IMR-90 (cell line): Measurements from ENCODE around the gene SF3A1. TPM values are rescaled to one million over a fixed set of nuclear protein-coding genes. Genes with fewer than 3 reads are reported as not detected.

Experiments
- ATAC-seq: fragments of 200-7000 bp; cut with Tn5 transposase; 2 replicates; pipeline ENCODE4 v1.9.1; 2020; ENCODE audit warnings: low read depth, mild to moderate bottlenecking, moderate library complexity
- BruUV-seq: library from RNA; stranded (reverse); fragments of 400-500 nt; replicated peaks from 2 replicates; lab custom pipeline; 2021; lab: Mats Ljungman, UMichigan
- CTCF ChIA-PET: fragments of 300-600 bp; formaldehyde crosslinking; extraction: SDS; loops from one replicate; lab custom pipeline; 2021; ENCODE audit warnings: antibody characterized with exemption; lab: Yijun Ruan, JAX
- POLR2A ChIA-PET: fragments of 300-600 bp; sonication (Branson Sonifier 250); formaldehyde crosslinking; loops from one replicate; lab custom pipeline; 2022; ENCODE audit warnings: antibody characterized with exemption; ENCODE audit not compliant: unreplicated experiment; lab: Charles Lee
- DNase-seq: peaks from one replicate; pipeline ENCODE4 v3.0.0; 2013
- H2AFZ ChIP-seq: replicated peaks from 2 replicates; pipeline ENCODE3; 2013; ENCODE audit warnings: low read length, mild to moderate bottlenecking; ENCODE audit not compliant: poor library complexity
- H2AK5ac ChIP-seq: 2 replicates; pipeline ENCODE4 v1.6.1; 2013; ENCODE audit warnings: low read depth, low read length, inconsistent platforms
- H2AK9ac ChIP-seq: replicated peaks from 2 replicates; pipeline ENCODE3; 2013; ENCODE audit warnings: mild to moderate bottlenecking, low read depth, low read length, moderate library complexity; ENCODE audit not compliant: poor library complexity
- H2BK120ac ChIP-seq: 2 replicates; pipeline ENCODE4 v1.6.1; 2013; ENCODE audit warnings: low read depth, low read length, inconsistent platforms
- H2BK15ac ChIP-seq: 3 replicates; pipeline ENCODE4 v1.6.1; 2013; ENCODE audit warnings: low read depth, low read length, inconsistent platforms
- H2BK20ac ChIP-seq: 2 replicates; pipeline ENCODE4 v1.6.1; 2013; ENCODE audit warnings: low read depth, mild to moderate bottlenecking, inconsistent platforms, low read length, moderate library complexity
- H2BK5ac ChIP-seq: 2 replicates; pipeline ENCODE4 v1.6.1; 2013; ENCODE audit warnings: mild to moderate bottlenecking, low read depth, low read length, inconsistent platforms; ENCODE audit not compliant: poor library complexity, severe bottlenecking
- H3K14ac ChIP-seq: replicated peaks from 2 replicates; pipeline ENCODE4 v1.6.1; 2013; ENCODE audit warnings: low read depth, low read length, inconsistent platforms
- H3K18ac ChIP-seq: 2 replicates; pipeline ENCODE4 v1.6.1; 2013; ENCODE audit warnings: low read depth, low read length, control low read depth
- H3K23ac ChIP-seq: 2 replicates; pipeline ENCODE4 v1.6.1; 2013; ENCODE audit warnings: low read depth, low read length, inconsistent platforms
- H3K27ac ChIP-seq: 2 replicates; pipeline ENCODE4 v1.5.1; 2013; ENCODE audit warnings: mild to moderate bottlenecking, control low read depth, low read length; ENCODE audit not compliant: insufficient read depth
- H3K27me3 ChIP-seq: 2 replicates; pipeline ENCODE4 v1.6.1; 2013; ENCODE audit warnings: low read length; ENCODE audit not compliant: control insufficient read depth, insufficient read depth
- H3K36me3 ChIP-seq: 2 replicates; pipeline ENCODE4 v1.6.1; 2013; ENCODE audit warnings: low read length, mixed read lengths; ENCODE audit not compliant: control insufficient read depth, insufficient read depth
- H3K4ac ChIP-seq: 2 replicates; pipeline ENCODE4 v1.6.1; 2013; ENCODE audit warnings: low read depth, low read length, inconsistent platforms
- H3K4me1 ChIP-seq: 2 replicates; pipeline ENCODE4 v1.6.1; 2013; ENCODE audit warnings: low read length, mixed read lengths; ENCODE audit not compliant: control insufficient read depth, insufficient read depth
- H3K4me2 ChIP-seq: 2 replicates; pipeline ENCODE4 v1.6.1; 2013; ENCODE audit warnings: low read depth, mild to moderate bottlenecking, control low read depth, low read length, moderate library complexity
- H3K4me3 ChIP-seq: 2 replicates; pipeline ENCODE4 v1.5.1; 2013; ENCODE audit warnings: low read depth, mild to moderate bottlenecking, control low read depth, low read length, moderate library complexity; ENCODE audit not compliant: insufficient read depth
- H3K56ac ChIP-seq: 2 replicates; pipeline ENCODE4 v1.6.1; 2013; ENCODE audit warnings: low read length, inconsistent platforms; ENCODE audit not compliant: insufficient read depth; ENCODE audit errors: extremely low read depth
- H3K79me1 ChIP-seq, 2 experiments: 2 replicates each; pipeline ENCODE4 v1.6.1; 2013; ENCODE audit warnings: low read length in 2 of 2, inconsistent platforms in 1 of 2, low read depth in 1 of 2
- H3K9ac ChIP-seq: 2 replicates; pipeline ENCODE4 v1.6.1; 2013; ENCODE audit warnings: low read depth, low read length, control low read depth
- H3K9me1 ChIP-seq: 2 replicates; pipeline ENCODE4 v1.6.1; 2013; ENCODE audit warnings: low read length, inconsistent platforms; ENCODE audit not compliant: insufficient read depth
- H3K9me3 ChIP-seq: 2 replicates; pipeline ENCODE4 v1.6.1; 2013; ENCODE audit warnings: low read length; ENCODE audit not compliant: control insufficient read depth, insufficient read depth
- H4K20me1 ChIP-seq: 2 replicates; pipeline ENCODE4 v1.6.1; 2013; ENCODE audit warnings: low read length, inconsistent platforms; ENCODE audit not compliant: insufficient read depth
- H4K5ac ChIP-seq: 2 replicates; pipeline ENCODE4 v1.6.1; 2013; ENCODE audit warnings: mild to moderate bottlenecking, low read depth, low read length, control low read depth
- H4K8ac ChIP-seq, 2 experiments: 2 replicates each; pipeline ENCODE4 v1.6.1; 2013; ENCODE audit warnings: low read depth in 2 of 2, low read length in 2 of 2, control low read depth in 1 of 2, inconsistent platforms in 1 of 2
- H4K91ac ChIP-seq: 2 replicates; pipeline ENCODE4 v1.6.1; 2013; ENCODE audit warnings: low read depth, low read length, inconsistent platforms; ENCODE audit not compliant: insufficient read depth
- CEBPB ChIP-seq: IDR thresholded peaks from 2 replicates; pipeline ENCODE4 v1.6.1; 2012; ENCODE audit warnings: low read depth, low read length, improper control_type of control experiment
- CHD1 ChIP-seq: IDR thresholded peaks from 2 replicates; pipeline ENCODE4 v1.6.1; 2012; ENCODE audit warnings: low read depth, low read length, improper control_type of control experiment
- CTCF ChIP-seq: conservative IDR thresholded peaks from 2 replicates; pipeline ENCODE4 v1.5.1; 2012; ENCODE audit warnings: mild to moderate bottlenecking, low read depth, low read length, improper control_type of control experiment
- ELK1 ChIP-seq: fragments of 150-350 bp; IDR thresholded peaks from 2 replicates; pipeline ENCODE4 v1.6.1; 2016; ENCODE audit warnings: low read depth, mild to moderate bottlenecking, low read length, moderate library complexity, borderline replicate concordance
- MXI1 ChIP-seq: IDR thresholded peaks from 2 replicates; pipeline ENCODE4 v1.6.1; 2012; ENCODE audit warnings: low read depth, mild to moderate bottlenecking, low read length, moderate library complexity, borderline replicate concordance
- NFE2L2 ChIP-seq: fragments of 150-350 bp; IDR thresholded peaks from 2 replicates; pipeline ENCODE4 v1.6.1; 2016; ENCODE audit warnings: low read depth, mild to moderate bottlenecking, low read length
- POLR2A ChIP-seq: IDR thresholded peaks from 2 replicates; pipeline ENCODE4 v1.6.1; 2012; ENCODE audit warnings: mild to moderate bottlenecking, low read depth, low read length
- RFX5 ChIP-seq: IDR thresholded peaks from 2 replicates; pipeline ENCODE4 v1.8.0; 2012; ENCODE audit warnings: low read depth, mild to moderate bottlenecking, low read length, moderate library complexity
- USF2 ChIP-seq: fragments of 150-350 bp; IDR thresholded peaks from 2 replicates; pipeline ENCODE4 v1.6.1; 2017; ENCODE audit warnings: mild to moderate bottlenecking, antibody characterized with exemption, low read length, low read depth
- WGBS, 2 experiments: methylation state at CpG; one replicate each; pipeline versions ENCODE4 v1.1.5 to v1.1.7; 2013; ENCODE audit warnings: missing lambda C conversion rate in 2 of 2; ENCODE audit not compliant: insufficient read length in 1 of 2; ENCODE audit errors: extremely low coverage in 2 of 2; 5-methylcytosine and 5-hydroxymethylcytosine counted together
- dilution Hi-C: fragments of 300-500 bp; cut with HindIII; formaldehyde crosslinking; loops from one replicate; pipeline ENCODE4 v1.14.3; 2018; ENCODE audit warnings: low sequenced_read_pairs; ENCODE audit not compliant: unreplicated experiment
- in situ Hi-C: fragments of 300-500 bp; cut with MboI; formaldehyde crosslinking; loops from 3 replicates; pipeline ENCODE4 v1.14.3; 2019; ENCODE audit warnings: low sequenced_read_pairs, inconsistent platforms, mixed read lengths
- intact Hi-C: fragments of 100-400 bp; cut with micrococcal nuclease; formaldehyde crosslinking; loops from 2 replicates; pipeline ENCODE4 v1.10.0; 2022
- polyA plus RNA-seq, 3 experiments: library from polyadenylated mRNA; depleted of rRNA; stranded (reverse); fragments of >200 nt; gene quantifications; 2 replicates each; pipeline ENCODE4 v1.2.3, GENCODE V29; 2012; ENCODE audit warnings: low replicate concordance in 1 of 3
- total RNA-seq: library from RNA; depleted of rRNA; stranded (reverse); fragments of >200 nt; gene quantifications from 2 replicates; pipeline ENCODE4 v1.2.3, GENCODE V29; 2012

Gene SF3A1
- total and polyA plus RNA-seq, 2 of the 4 experiments (the other 2 are of a cell fraction): 36.9 to 67.2 TPM

GRCh38 chr22:30310881-30311771, 45.6 kb downstream of the SF3A1 start:
- H3K18ac ChIP-seq: peak overlapping the region; percentile 16; the same call in 1 of the 2 replicates
- H2AK9ac ChIP-seq: peak overlapping the region; percentile 66
- peak overlapping the region; percentile 17 for H3K4me2 ChIP-seq
- no peak overlapping the region for H2AFZ ChIP-seq
- peak overlapping the region; percentile 23; the same call in 2 of the 3 replicates for H2BK15ac ChIP-seq
- H3K4me3 ChIP-seq: no peak overlapping the region
- no peak overlapping the region for H3K56ac ChIP-seq
- H2BK120ac ChIP-seq: no peak overlapping the region
- ATAC-seq (peak; percentile 59), DNase-seq (peak; percentile 61)
- dilution Hi-C loops (no loop called here), intact Hi-C loops (no loop called here), in situ Hi-C loops (no loop called here)
- H3K14ac ChIP-seq: peak overlapping the region; percentile 40
- peak overlapping the region; percentile 28; the same call in 1 of the 2 replicates for H4K91ac ChIP-seq
- 0 out of 2 replicates have a peak overlapping the region, but pooled peaks have one; percentile 12 for H3K9ac ChIP-seq
- peak overlapping the region; percentile 47; the same call in 1 of the 2 replicates for H3K27ac ChIP-seq
- no peaks in the 10 kb centered on the region for H3K36me3 ChIP-seq
- WGBS, 2 experiments: no CpG with 5 or more reads among the region's 8 CpGs
- H3K4me1 ChIP-seq: peaks cover 44% of the 10 kb centered on the region
- peak overlapping the region; percentile 33 for H2BK5ac ChIP-seq
- H3K9me3 ChIP-seq: no peaks in the 10 kb centered on the region
- CTCF ChIA-PET: interaction anchor here (0.8 kb wide), 1 partner anchor 23 kb away, joined by 3 read pairs; no protein-coding TSS in a partner anchor
- peaks cover 73% of the 10 kb centered on the region for H4K20me1 ChIP-seq
- BruUV-seq: no TSS peak
- H4K5ac ChIP-seq: no peak overlapping the region
- peak overlapping the region; percentile 25 for H3K4ac ChIP-seq
- POLR2A ChIA-PET: no interaction called here
- TF ChIP-seq CEBPB (no peak), USF2 (no peak), RFX5 (no peak), MXI1 (no peak), NFE2L2 (no peak), ELK1 (no peak), CHD1 (no peak), POLR2A (no peak), CTCF (no peak)
- no peaks in the 10 kb centered on the region for H3K27me3 ChIP-seq
- H3K23ac ChIP-seq: 0 out of 2 replicates have a peak overlapping the region, but pooled peaks have one; percentile 27
- H2BK20ac ChIP-seq: no peak overlapping the region; the same call in 1 of the 2 replicates
- H3K79me1 ChIP-seq: peaks cover 38 to 92% of the 10 kb centered on the region in 2 experiments
- H4K8ac ChIP-seq: peak overlapping the region in 1 of 2 experiments; percentile 14; a peak in 1 of 4 replicates
- peak overlapping the region; percentile 29 for H2AK5ac ChIP-seq
- peaks cover 58% of the 10 kb centered on the region for H3K9me1 ChIP-seq
